DOHH2 (cell line): ENCODE data around the gene ADGRG6.

ENCODE experiments used
- CTCF ChIP-seq: fragments of 200-600 bp; sonication (generic); IDR thresholded peaks from one replicate; pipeline ENCODE4 v1.5.1; 2014; ENCODE audit warnings: antibody characterized with exemption, mild to moderate bottlenecking, low read depth, low read length; ENCODE audit not compliant: poor library complexity, severe bottlenecking
- EZH2phosphoT487 ChIP-seq: fragments of 200-600 bp; sonication (generic); IDR thresholded peaks from 2 replicates; pipeline ENCODE4 v1.6.1; 2017; ENCODE audit warnings: borderline replicate concordance, mild to moderate bottlenecking, antibody characterized with exemption, low read length, moderate library complexity, mixed read lengths

DNA sequence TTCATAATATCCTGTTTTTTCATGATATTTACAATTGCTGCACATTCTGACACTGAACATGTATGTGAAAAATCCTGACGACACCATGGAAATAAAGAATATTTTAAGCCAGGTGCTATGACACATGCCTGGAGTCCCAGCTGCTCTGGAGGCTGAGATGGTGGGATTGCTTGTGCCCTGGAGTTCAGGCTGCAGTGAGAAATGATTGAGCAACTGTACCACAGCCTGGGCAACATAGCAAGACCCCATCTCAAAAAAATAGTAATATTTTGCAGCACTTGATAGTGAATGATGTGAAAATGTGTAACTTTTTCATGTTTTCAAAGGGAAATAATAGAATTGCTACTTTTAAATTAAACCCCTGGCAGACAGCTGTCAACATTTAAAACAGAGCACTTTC, 137.1 kb downstream of the ADGRG6 start:
- TF ChIP-seq CTCF (no peak), EZH2phosphoT487 (no peak)
